ENCODE measurements around the gene CHRNA7. TPM values are rescaled to one million over a fixed set of nuclear protein-coding genes. Genes with fewer than 3 reads are reported as not detected.

The CHRNA7 gene
- total and polyA plus RNA-seq, 2 of the 8 experiments (the other 6 are each of a cell fraction or from before 2014, with no cell fraction given) = 7.5 to 11.0 TPM

GRCh38 chr15:32029862-32030781, at the start of gene CHRNA7 (continued):
- no peak for TF ChIP-seq EZH2 (IDR thresholded peaks at IDR 0.05; ENCODE audit: low read depth, low read length, severe bottlenecking)
- TF ChIP-seq ZNF274 (IDR thresholded peaks at IDR 0.05; ENCODE audit: borderline replicate concordance, extremely low read depth, low read length) = no peak
- TF ChIP-seq SIRT6 (IDR thresholded peaks at IDR 0.05; ENCODE audit: low read length) = no peak
- peak; percentile 22 to 54 (median 25); a peak in 2 of 4 replicates for TF ChIP-seq CTCF (IDR thresholded peaks at IDR 0.05; ENCODE audit: control extremely low read depth in 1 of 3, insufficient read depth in 1 of 3, low read depth in 1 of 3, low read length in 3 of 3)
- no peak for TF ChIP-seq CBX5 (IDR thresholded peaks at IDR 0.05; ENCODE audit: low read depth, low read length)
- no peak for TF ChIP-seq POU5F1 (IDR thresholded peaks at IDR 0.05; ENCODE audit: low read depth, low read length)
- TF ChIP-seq CHD7 (IDR thresholded peaks at IDR 0.05; ENCODE audit: insufficient replicate concordance, low read length) = no peak

Data from H1 (cell line).